Effector memory CD8-positive, alpha-beta T cell (primary cell): ENCODE data around the gene NTN1.

Experiments used
- ATAC-seq: fragments of 150-1000 bp; cut with Tn5 transposase; replicated peaks from 2 replicates; pipeline ENCODE4 v1.10.0; 2021; ENCODE audit warnings: mild to moderate bottlenecking, moderate library complexity
- DNase-seq, 3 experiments: peaks; one replicate each; pipeline ENCODE4 v3.0.0; 2021
- H3K27ac Mint-ChIP-seq, 2 donors: one replicate each; pipeline ENCODE4 v1.8.0; 2022; ENCODE audit warnings: mild to moderate bottlenecking in 2 of 2, mixed read lengths in 2 of 2, moderate library complexity in 2 of 2
- H3K27me3 Mint-ChIP-seq, 2 donors: one replicate each; pipeline ENCODE4 v1.8.0; 2022; ENCODE audit warnings: mixed read lengths in 2 of 2
- H3K36me3 Mint-ChIP-seq: one replicate; pipeline ENCODE4 v1.8.0; 2022; ENCODE audit warnings: mild to moderate bottlenecking, moderate library complexity, mixed read lengths; ENCODE audit not compliant: insufficient read depth
- H3K4me1 Mint-ChIP-seq, 2 donors: one replicate each; pipeline ENCODE4 v1.8.0; 2022; ENCODE audit warnings: low read depth in 2 of 2, mixed read lengths in 2 of 2
- H3K4me3 Mint-ChIP-seq, 2 donors: one replicate each; pipeline ENCODE4 v1.8.0; 2022; ENCODE audit warnings: mild to moderate bottlenecking in 2 of 2, mixed read lengths in 2 of 2, moderate library complexity in 2 of 2
- H3K9me3 Mint-ChIP-seq, 2 donors: one replicate each; pipeline ENCODE4 v1.8.0; 2022; ENCODE audit warnings: mixed read lengths in 2 of 2

Gene NTN1

GRCh38 chr17:9204637-9205329 lies 183.5 kb downstream of the NTN1 start:
- peaks cover 27 to 78% of the 10 kb centered on the region in 2 donors for H3K27me3 Mint-ChIP-seq
- H3K36me3 Mint-ChIP-seq, result peaks cover 2% of the 10 kb centered on the region
- H3K4me3 Mint-ChIP-seq, result no peak overlapping the region
- no peak for DNase-seq
- no peaks in the 10 kb centered on the region for H3K9me3 Mint-ChIP-seq
- no peak overlapping the region for H3K27ac Mint-ChIP-seq
- ATAC-seq, result no peak
- H3K4me1 Mint-ChIP-seq, result peaks cover 0 to 2% of the 10 kb centered on the region in 2 donors

DNA sequence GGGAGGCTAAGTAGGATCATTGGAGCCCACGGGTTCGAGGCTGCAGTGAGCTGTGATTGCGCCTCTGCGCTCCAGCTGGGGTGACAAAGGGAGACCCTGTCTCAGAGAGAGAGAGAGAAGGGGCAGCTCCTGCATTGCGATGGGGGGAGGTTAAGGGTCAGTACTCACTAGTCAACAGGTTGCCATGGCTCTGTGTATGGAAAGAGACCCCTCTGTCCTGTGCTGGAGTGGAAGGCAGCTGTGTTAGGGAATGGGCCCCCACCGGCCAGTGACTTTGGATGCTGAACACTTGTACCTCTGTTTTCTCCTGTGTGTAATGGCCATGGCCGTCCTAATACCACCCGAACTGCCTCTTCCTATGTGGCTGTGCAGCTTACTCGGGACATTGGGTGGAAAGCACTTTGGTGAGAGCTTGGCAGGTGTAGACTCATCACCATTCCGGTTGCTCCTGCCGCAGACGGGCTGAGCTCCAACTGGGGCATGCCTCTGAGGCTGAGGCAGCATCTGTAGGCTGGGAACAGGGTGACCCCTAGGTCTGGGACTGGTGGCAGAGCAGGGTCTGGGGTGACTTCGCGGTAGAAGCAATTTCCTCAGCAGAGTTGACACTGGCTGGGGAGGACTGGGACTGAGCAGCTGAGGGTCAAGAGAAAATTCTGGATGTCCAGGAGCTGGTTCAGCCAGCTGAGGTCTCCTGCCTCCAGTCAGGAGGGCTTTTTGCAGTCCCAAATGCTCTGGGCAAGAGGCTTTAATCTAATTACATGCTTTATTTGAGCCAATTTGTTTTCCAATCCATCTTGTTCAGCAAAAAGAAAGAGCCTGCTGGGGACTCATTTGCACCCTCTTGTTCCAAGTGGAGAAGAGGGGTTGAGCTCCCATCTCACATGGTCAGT lies 184.5 kb downstream of the NTN1 start:
- ATAC-seq, result no peak
- Mint-ChIP-seq H3K9me3 (no peaks in the 10 kb centered on the region), H3K27ac (no peak overlapping the region), H3K4me1 (peaks cover 0 to 2% of the 10 kb centered on the region in 2 donors), H3K4me3 (no peak overlapping the region), H3K27me3 (peaks cover 17 to 74% of the 10 kb centered on the region in 2 donors), H3K36me3 (no peaks in the 10 kb centered on the region)
- no peak for DNase-seq

DNA sequence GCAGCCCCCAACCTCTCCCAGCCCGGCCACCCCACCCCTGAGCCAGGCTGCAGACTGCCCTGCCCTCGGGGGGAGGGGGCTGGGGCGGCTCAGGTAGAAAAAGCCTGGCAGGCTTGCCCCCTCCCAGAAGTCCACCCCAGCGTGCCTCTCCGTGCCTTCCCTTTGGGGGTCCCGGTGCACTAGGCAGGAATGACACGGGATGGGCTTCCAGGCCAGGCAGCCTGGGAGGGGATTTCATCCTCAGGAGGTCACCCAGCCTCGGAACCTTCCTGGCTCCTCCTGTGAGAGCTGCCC lies 185.0 kb downstream of the NTN1 start:
- DNase-seq (no peak), ATAC-seq (no peak)
- no peaks in the 10 kb centered on the region for H3K36me3 Mint-ChIP-seq
- H3K9me3 Mint-ChIP-seq, result no peaks in the 10 kb centered on the region
- H3K27me3 Mint-ChIP-seq, result peaks cover 15 to 68% of the 10 kb centered on the region in 2 donors
- H3K27ac Mint-ChIP-seq, result no peak overlapping the region
- H3K4me3 Mint-ChIP-seq, result no peak overlapping the region
- peaks cover 0 to 2% of the 10 kb centered on the region in 2 donors for H3K4me1 Mint-ChIP-seq

GRCh38 chr17:9206741-9207332 lies 185.5 kb downstream of the NTN1 start:
- DNase-seq, result no peak
- Mint-ChIP-seq H3K27me3 (peaks cover 11 to 63% of the 10 kb centered on the region in 2 donors), H3K27ac (no peak overlapping the region), H3K9me3 (no peaks in the 10 kb centered on the region), H3K4me1 (no peaks in the 10 kb centered on the region), H3K4me3 (no peak overlapping the region), H3K36me3 (no peaks in the 10 kb centered on the region)
- ATAC-seq, result no peak

- Mint-ChIP-seq H3K4me1 (no peaks in the 10 kb centered on the region), H3K36me3 (no peaks in the 10 kb centered on the region), H3K27ac (no peak overlapping the region), H3K9me3 (no peaks in the 10 kb centered on the region), H3K27me3 (peaks cover 11 to 60% of the 10 kb centered on the region in 2 donors), H3K4me3 (no peak overlapping the region)
- ATAC-seq (no peak), DNase-seq (no peak)
Observed at GRCh38 chr17:9208381-9209105, 187.2 kb downstream of the NTN1 start.

DNA sequence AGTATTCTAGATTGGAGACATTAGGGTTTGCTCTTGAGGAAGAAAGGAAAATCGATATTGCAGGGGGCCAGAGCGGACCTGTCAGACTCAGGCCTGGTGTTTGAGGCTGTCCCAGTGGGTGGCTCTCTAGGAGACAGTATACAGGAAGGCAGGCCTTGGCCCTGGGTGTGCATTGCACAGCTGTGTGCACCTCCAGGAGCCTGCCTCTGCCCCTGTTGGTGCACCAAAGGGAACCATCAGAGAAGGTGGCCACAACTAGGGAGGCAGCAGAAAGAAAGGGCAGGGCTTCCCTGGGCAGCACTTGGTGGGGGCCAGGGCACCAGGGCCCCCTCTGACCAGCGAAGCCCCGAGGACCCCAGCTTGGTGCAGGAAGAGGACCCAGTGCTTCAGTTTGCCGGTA lies 188.0 kb downstream of the NTN1 start:
- Mint-ChIP-seq H3K4me3 (no peak overlapping the region), H3K27me3 (peaks cover 11 to 52% of the 10 kb centered on the region in 2 donors), H3K9me3 (no peaks in the 10 kb centered on the region), H3K27ac (no peak overlapping the region), H3K4me1 (no peaks in the 10 kb centered on the region), H3K36me3 (no peaks in the 10 kb centered on the region)
- DNase-seq (no peak), ATAC-seq (no peak)

- no peak for DNase-seq
- H3K4me1 Mint-ChIP-seq, result no peaks in the 10 kb centered on the region
- H3K27me3 Mint-ChIP-seq, result peaks cover 11 to 47% of the 10 kb centered on the region in 2 donors
- no peak for ATAC-seq
- no peak overlapping the region for H3K27ac Mint-ChIP-seq
- no peak overlapping the region for H3K4me3 Mint-ChIP-seq
- no peaks in the 10 kb centered on the region for H3K9me3 Mint-ChIP-seq
- H3K36me3 Mint-ChIP-seq, result no peaks in the 10 kb centered on the region
Observed at GRCh38 chr17:9209781-9210370, 188.6 kb downstream of the NTN1 start.

DNA sequence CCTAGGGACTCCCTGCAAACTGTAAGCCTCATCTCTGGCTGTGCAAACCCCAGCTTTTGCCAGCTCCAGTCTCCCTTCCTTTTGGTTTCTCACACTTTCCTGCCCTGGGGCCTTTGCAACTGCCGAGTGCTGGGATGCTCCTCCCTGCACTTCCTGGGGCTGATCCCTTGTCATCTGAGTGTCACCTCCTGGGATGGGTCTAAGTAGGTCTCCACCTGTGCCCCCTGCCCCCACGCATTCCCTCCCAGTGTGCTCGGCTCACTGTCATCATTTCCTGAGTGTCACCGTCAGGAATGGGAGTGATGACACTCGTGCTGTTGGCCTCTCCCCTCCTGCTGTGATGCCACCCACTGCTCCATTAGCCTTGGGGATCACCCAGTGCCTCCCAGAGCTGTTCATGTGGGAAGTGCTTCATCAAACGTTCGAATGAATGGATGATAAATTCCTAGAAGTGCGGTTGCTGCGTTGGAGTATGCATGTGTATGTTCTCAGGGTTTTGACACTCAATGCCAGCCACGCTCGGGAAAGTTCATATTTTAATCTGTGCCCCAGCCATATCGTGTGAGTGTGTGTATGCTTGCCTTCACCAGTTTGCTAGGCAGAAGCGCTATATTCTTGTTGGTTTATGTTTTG lies 189.9 kb downstream of the NTN1 start:
- no peak for DNase-seq
- H3K27ac Mint-ChIP-seq, result no peak overlapping the region
- H3K9me3 Mint-ChIP-seq, result peaks cover 3 to 5% of the 10 kb centered on the region in 2 donors
- H3K4me1 Mint-ChIP-seq, result no peaks in the 10 kb centered on the region
- H3K36me3 Mint-ChIP-seq, result no peaks in the 10 kb centered on the region
- peaks cover 11 to 33% of the 10 kb centered on the region in 2 donors for H3K27me3 Mint-ChIP-seq
- no peak overlapping the region for H3K4me3 Mint-ChIP-seq
- no peak for ATAC-seq

GRCh38 chr17:9212376-9213302 lies 191.3 kb downstream of the NTN1 start:
- ATAC-seq (no peak), DNase-seq (no peak)
- H3K4me1 Mint-ChIP-seq, result no peaks in the 10 kb centered on the region
- H3K27me3 Mint-ChIP-seq, result peaks cover 5 to 24% of the 10 kb centered on the region in 2 donors
- no peak overlapping the region for H3K27ac Mint-ChIP-seq
- no peak overlapping the region for H3K4me3 Mint-ChIP-seq
- peaks cover 3 to 15% of the 10 kb centered on the region in 2 donors for H3K9me3 Mint-ChIP-seq
- H3K36me3 Mint-ChIP-seq, result no peaks in the 10 kb centered on the region

- H3K36me3 Mint-ChIP-seq, result no peaks in the 10 kb centered on the region
- no peak overlapping the region for H3K27ac Mint-ChIP-seq
- H3K27me3 Mint-ChIP-seq, result peaks cover 5 to 20% of the 10 kb centered on the region in 2 donors
- peaks cover 3 to 15% of the 10 kb centered on the region in 2 donors for H3K9me3 Mint-ChIP-seq
- no peaks in the 10 kb centered on the region for H3K4me1 Mint-ChIP-seq
- no peak overlapping the region for H3K4me3 Mint-ChIP-seq
- no peak for ATAC-seq
- DNase-seq, result no peak
Observed at GRCh38 chr17:9213303-9213640, 192.0 kb downstream of the NTN1 start.

DNA sequence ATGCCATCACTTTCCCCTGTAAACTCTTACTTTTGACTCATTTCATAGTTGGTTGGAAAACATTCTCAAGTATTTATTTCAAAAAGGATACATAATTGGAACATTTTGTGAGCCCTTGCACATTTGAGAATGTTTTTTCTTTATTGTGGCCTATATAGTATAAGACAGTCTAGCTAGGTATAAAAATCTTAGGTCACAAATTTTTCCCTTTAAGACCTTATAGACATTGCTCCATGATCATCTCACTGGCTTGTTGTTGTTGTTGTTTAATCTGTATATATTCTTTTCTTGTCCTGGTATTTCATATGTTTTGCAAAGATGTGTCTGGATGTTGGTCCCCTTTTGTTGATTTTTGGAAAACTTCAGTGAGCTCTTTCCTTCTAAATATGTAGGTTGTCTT lies 194.2 kb downstream of the NTN1 start:
- H3K27me3 Mint-ChIP-seq, result peaks cover 0 to 5% of the 10 kb centered on the region in 2 donors
- no peak overlapping the region for H3K4me3 Mint-ChIP-seq
- H3K27ac Mint-ChIP-seq, result no peak overlapping the region
- DNase-seq (no peak), ATAC-seq (no peak)
- H3K4me1 Mint-ChIP-seq, result no peaks in the 10 kb centered on the region
- H3K9me3 Mint-ChIP-seq, result peaks cover 3 to 15% of the 10 kb centered on the region in 2 donors
- H3K36me3 Mint-ChIP-seq, result no peaks in the 10 kb centered on the region
